Right lobe of liver (tissue), 6 donors: ENCODE results near the gene TAGLN2. TPM values are rescaled to one million over a fixed set of nuclear protein-coding genes. Genes with fewer than 3 reads are reported as not detected.

Experiments
- ATAC-seq, 4 donors: fragments of 200-7000 bp; cut with Tn5 transposase; one replicate each; pipeline ENCODE4 v1.9.1; 2020; ENCODE audit warnings: mild to moderate bottlenecking in 4 of 4, moderate library complexity in 4 of 4
- DNase-seq, 3 donors: peaks; one replicate each; pipeline ENCODE4 v3.0.0-alpha.2; 2020
- H3K27ac ChIP-seq, 3 donors: fragments of 200-600 bp; one replicate each; pipeline ENCODE4 v1.8.0; 2022
- H3K27me3 ChIP-seq, 2 donors: fragments of 200-600 bp; one replicate each; pipeline ENCODE4 v1.8.0; 2022
- H3K36me3 ChIP-seq, 4 donors: fragments of 200-600 bp; sonication (generic) in 1 of 4; one replicate each; pipeline versions ENCODE4 v1.5.1 to v1.8.0; 2017 to 2022; ENCODE audit warnings: control low read depth in 1 of 4
- H3K4me1 ChIP-seq, 4 donors: fragments of 200-600 bp; sonication (generic) in 1 of 4; one replicate each; pipeline versions ENCODE4 v1.5.1 to v1.8.0; 2017 to 2022; ENCODE audit warnings: control low read depth in 1 of 4
- H3K4me3 ChIP-seq, 3 donors: fragments of 200-600 bp; one replicate each; pipeline ENCODE4 v1.8.0; 2022
- H3K9me3 ChIP-seq, 4 donors: fragments of 200-600 bp; sonication (generic) in 1 of 4; one replicate each; pipeline versions ENCODE4 v1.5.1 to v1.8.0; 2017 to 2022; ENCODE audit warnings: control low read depth in 1 of 4
- POLR2A ChIP-seq: fragments of 450-650 bp; IDR thresholded peaks from one replicate; pipeline ENCODE4 v1.6.1; 2017; ENCODE audit warnings: antibody characterized with exemption, mild to moderate bottlenecking
- WGBS: methylation state at CpG from one replicate; pipeline ENCODE4 v1.1.6; 2018; ENCODE audit warnings: low coverage, low lambda C conversion rate; ENCODE audit not compliant: insufficient coverage; ENCODE audit errors: missing lambda C conversion rate; 5-methylcytosine and 5-hydroxymethylcytosine counted together
- intact Hi-C, 2 donors: fragments of 100-400 bp; cut with DNase I; formaldehyde crosslinking; loops; one replicate each; pipeline versions ENCODE4 v1.11.2 to v1.14.1; 2022
- total RNA-seq, 6 experiments: library from RNA; depleted of rRNA in 2 of 6; stranded (reverse); fragments of >200 nt in 2 of 6; fragmentation: NEBNext Ultra II Directional in 3 of 6; extraction: Animal tissue kit (Norgen Biotek cat#: 25700) in 3 of 6; gene quantifications; one replicate each; pipeline versions ENCODE4 v1.1.0 to v1.2.4, GENCODE V29; 2016 to 2023
- TF ChIP-seq, protein P1 (sequence below), 4 donors: fragments of 200-600 bp in 3 of 4; fragments of 450-650 bp in 1 of 4; IDR thresholded peaks; one replicate each; pipeline versions ENCODE4 v1.5.1 to v1.8.0; 2016 to 2022; ENCODE audit warnings: antibody characterized with exemption in 4 of 4, mild to moderate bottlenecking in 2 of 4
- donor health status: DM: no; HTN: yes; CAD: no.
- donor health status: DM: no; HTN: no; CAD: no.
- donor health status: DM: no; HTN: no; CAD: no.
- donor health status: DM: no; HTN: yes; CAD: no.
- donor health status: DM: no; HTN: yes; CAD: no.

Gene TAGLN2
- total RNA-seq, 6 experiments from 2014 or later = 53.2 to 200 (median 117) TPM

DNA sequence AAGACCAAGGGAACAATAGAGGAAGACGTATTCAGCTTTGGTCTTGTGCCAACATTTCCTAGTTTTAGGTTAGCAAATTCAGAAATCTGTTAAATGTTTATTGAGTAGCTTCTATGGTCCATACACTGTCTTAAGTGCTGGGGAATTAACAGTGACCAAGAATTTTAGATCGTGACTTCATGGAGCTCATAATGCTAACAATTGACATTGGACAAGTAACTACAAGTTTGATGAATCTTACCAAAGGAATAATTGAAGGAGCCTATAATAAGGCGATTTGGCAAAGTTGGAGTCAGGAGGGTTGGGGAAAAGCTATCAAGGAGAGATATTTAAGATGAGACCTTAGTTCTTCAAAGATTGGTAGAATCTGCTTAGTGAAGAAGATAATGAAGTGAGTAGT lies 30.1 kb upstream of the TAGLN2 start:
- intact Hi-C loops = no loop called here
- Histone ChIP-seq H3K27ac (no peak overlapping the region), H3K27me3 (no peaks in the 10 kb centered on the region), H3K4me3 (no peak overlapping the region), H3K36me3 (no peaks in the 10 kb centered on the region), H3K9me3 (no peaks in the 10 kb centered on the region), H3K4me1 (no peaks in the 10 kb centered on the region)
- no peak for TF ChIP-seq POLR2A
- TF ChIP-seq, protein P1, sequence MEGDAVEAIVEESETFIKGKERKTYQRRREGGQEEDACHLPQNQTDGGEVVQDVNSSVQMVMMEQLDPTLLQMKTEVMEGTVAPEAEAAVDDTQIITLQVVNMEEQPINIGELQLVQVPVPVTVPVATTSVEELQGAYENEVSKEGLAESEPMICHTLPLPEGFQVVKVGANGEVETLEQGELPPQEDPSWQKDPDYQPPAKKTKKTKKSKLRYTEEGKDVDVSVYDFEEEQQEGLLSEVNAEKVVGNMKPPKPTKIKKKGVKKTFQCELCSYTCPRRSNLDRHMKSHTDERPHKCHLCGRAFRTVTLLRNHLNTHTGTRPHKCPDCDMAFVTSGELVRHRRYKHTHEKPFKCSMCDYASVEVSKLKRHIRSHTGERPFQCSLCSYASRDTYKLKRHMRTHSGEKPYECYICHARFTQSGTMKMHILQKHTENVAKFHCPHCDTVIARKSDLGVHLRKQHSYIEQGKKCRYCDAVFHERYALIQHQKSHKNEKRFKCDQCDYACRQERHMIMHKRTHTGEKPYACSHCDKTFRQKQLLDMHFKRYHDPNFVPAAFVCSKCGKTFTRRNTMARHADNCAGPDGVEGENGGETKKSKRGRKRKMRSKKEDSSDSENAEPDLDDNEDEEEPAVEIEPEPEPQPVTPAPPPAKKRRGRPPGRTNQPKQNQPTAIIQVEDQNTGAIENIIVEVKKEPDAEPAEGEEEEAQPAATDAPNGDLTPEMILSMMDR (IDR thresholded peaks at IDR 0.05) = no peak
- 88% methylated on average over 3 of the region's 3 CpGs for WGBS
- ATAC-seq = no peak
- DNase-seq = no peak

DNA sequence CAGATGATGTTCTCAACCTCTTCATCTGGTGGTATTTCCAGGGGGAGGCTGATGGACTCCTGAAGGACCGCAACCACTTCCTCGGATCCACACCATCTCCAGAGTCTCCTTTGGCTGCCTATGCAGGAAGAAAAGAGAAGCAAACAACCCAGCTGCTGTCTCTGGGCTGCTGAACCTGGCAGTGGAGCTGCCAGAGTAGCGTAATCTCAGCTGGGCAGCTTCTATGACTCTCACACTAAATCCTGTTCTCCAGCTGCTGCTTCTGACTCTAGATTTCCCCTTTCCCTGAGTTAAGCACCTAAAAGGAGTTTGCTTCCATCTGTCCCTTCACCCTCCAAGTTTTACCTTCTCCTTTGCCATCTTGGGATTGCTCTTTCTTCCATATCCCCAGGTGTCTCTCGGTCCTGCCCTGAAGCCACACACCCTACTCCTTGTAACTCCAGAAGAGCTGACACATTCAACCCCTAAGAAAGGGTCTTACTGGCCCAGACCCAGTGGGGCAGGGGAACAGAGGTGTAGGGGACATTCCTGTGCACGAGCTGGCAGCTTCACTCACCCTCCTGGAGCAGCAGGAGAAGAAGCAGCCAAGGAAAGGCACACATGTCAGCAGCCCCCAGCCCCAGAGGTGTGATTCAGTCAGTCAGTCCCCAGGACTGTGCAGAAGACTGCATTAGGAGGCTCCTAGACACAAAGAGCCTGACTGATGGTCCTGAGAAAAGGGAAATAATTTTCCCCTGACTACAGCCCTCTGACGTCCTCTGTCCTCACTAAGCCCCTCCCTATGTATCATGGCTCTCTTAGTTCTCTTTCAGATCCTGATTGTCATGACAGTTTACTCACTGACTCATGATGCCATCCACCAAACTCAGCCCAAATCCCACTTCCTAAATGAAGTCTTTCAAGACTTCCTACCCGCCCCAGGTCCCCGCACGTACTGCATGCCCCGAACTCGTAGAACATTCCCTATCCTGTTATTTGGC lies 28.5 kb upstream of the TAGLN2 start, which contains the start of gene SLAMF9:
Gene SLAMF9 (minus strand): TSS at position 702 of the 980 bp plus-strand sequence. CDS start 100 bp downstream, at position 602.
- H3K4me1 ChIP-seq = no peaks in the 10 kb centered on the region
- intact Hi-C loops = no loop called here
- H3K27me3 ChIP-seq = no peaks in the 10 kb centered on the region
- H3K36me3 ChIP-seq = no peaks in the 10 kb centered on the region
- H3K9me3 ChIP-seq = no peaks in the 10 kb centered on the region
- TF ChIP-seq, protein P1 (IDR thresholded peaks at IDR 0.05) = no peak
- TF ChIP-seq POLR2A = no peak
- H3K27ac ChIP-seq = no peak within 1 kb of the TSS
- WGBS = 60% methylated on average over 7 of the region's 11 CpGs
- DNase-seq (no peak), ATAC-seq (peak in 3 of 4 donors; percentile 25 to 51 (median 44))
- no peak within 1 kb of the TSS for H3K4me3 ChIP-seq

DNA sequence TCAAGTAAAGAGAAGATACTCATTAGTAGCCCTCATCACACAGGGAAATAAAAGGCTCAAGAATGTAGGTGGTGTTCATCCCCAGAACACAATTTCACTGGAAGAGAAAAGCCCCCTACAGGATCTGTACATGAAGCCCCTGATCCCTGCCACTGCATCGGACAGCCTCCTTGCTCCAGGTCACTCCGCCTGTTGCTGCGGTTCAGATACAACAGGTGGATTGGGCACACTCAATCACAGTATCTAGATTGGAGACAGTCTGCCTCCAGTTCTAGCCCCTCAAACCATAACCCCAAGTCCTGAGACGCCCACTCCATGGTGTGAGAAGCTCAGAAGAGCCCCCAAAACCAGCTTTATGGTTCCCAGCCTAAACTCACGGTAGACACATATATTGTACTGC lies 27.6 kb upstream of the TAGLN2 start:
- H3K4me1 ChIP-seq = no peaks in the 10 kb centered on the region
- H3K4me3 ChIP-seq = no peak overlapping the region
- intact Hi-C loops = no loop called here
- no peak for ATAC-seq
- no peak overlapping the region for H3K27ac ChIP-seq
- no peaks in the 10 kb centered on the region for H3K27me3 ChIP-seq
- 63% methylated on average over 3 of the region's 5 CpGs for WGBS
- DNase-seq = no peak
- H3K9me3 ChIP-seq = no peaks in the 10 kb centered on the region
- TF ChIP-seq POLR2A = no peak
- TF ChIP-seq, protein P1 (IDR thresholded peaks at IDR 0.05) = no peak
- no peaks in the 10 kb centered on the region for H3K36me3 ChIP-seq

DNA sequence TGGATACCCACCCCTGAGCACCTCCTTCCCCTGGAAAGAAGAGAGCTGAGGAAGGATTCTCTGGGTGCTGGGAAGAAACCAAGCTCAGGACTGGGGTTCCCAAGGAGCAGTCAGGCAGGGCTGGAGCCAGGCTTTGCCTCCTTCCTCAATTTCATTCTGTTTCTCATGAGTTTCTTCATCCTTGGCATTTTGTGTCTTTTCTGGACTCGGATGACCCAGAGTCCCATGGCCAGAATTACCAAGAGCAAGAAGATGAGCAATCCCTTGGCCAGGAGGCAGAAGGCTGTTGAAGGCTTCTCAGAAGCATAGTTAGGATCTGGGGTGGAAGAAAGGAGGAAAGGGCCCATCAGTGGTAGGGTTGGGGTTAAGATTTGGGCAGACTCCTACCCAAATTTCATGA lies 26.2 kb upstream of the TAGLN2 start:
- WGBS = 50% methylated on average over 1 of the region's 1 CpG
- no peak for ATAC-seq
- Histone ChIP-seq H3K27ac (no peak overlapping the region), H3K4me1 (no peaks in the 10 kb centered on the region), H3K36me3 (no peaks in the 10 kb centered on the region), H3K9me3 (no peaks in the 10 kb centered on the region), H3K27me3 (no peaks in the 10 kb centered on the region), H3K4me3 (no peak overlapping the region)
- intact Hi-C loops = no loop called here
- TF ChIP-seq, protein P1 (IDR thresholded peaks at IDR 0.05) = no peak
- no peak for TF ChIP-seq POLR2A
- DNase-seq = no peak
